ENCODE data around the gene PTPRD.

Gene PTPRD

GRCh38 chr9:10268531-10269485, 344.0 kb downstream of the PTPRD start:
- DNase-seq (ENCODE audit: low read depth) = peak; percentile 59

- DNase-seq (ENCODE audit: low read depth) = peak; percentile 97
Observed at GRCh38 chr9:10265153-10265631, 347.6 kb downstream of the PTPRD start.

DNA sequence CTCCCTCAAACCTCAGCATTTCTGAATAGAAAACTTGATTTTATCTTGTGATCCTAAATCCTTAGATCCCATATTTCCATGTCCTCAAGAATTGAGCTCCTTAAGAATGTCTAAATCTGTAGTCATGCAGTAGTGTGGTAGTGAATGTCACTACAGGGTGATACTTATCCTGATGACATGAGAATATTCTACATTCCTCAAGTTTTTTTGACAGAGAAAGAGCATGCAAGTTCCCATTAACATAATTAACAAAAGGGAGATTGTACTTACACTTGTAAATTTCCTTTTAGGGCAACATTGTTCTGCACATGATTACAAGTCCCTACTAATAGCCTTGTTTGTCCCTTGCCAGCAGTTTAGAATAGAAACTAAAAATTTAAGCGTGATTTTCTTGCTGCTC, 352.3 kb downstream of the PTPRD start:
- DNase-seq (ENCODE audit: low read depth) = no peak

DNA sequence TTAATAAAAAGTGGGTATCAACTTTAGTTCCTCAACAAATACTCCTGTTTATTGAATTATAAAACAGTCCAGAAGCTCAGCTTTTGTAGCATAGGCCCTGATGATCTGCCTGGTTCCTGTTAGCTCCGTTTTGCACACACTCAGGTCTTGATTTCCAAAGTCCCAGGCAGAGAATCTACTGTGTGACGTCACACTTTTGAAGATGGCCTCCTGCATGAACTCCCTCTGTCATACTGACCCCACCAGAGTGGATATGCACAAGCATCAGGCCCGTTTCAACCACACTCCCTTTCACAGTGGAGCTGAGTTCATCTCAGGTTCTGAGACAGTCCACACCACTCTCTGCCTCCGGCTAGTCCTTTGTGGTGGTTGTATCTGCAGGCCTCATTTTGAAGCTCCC, 353.1 kb downstream of the PTPRD start:
- DNase-seq (ENCODE audit: low read depth) = no peak

DNA sequence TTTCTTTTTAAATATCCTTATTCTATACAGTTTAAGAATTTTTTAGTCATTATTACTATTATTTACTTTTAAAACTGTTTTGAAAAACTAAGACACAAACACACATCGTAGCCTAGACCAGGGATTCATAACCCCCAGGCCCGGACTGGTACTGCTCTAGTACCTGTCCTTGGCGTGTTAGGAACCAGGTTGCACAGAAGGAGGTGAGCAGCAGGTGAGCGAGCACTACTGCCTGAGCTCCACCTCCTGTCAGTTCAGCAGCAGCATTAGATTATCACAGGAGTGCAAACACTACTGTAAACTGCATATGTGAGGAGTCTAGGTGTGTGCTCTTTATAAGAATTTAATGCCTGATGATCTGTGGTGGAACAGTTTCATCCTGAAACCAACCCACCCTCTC, 357.0 kb downstream of the PTPRD start:
- no peak for DNase-seq (ENCODE audit: low read depth)

DNA sequence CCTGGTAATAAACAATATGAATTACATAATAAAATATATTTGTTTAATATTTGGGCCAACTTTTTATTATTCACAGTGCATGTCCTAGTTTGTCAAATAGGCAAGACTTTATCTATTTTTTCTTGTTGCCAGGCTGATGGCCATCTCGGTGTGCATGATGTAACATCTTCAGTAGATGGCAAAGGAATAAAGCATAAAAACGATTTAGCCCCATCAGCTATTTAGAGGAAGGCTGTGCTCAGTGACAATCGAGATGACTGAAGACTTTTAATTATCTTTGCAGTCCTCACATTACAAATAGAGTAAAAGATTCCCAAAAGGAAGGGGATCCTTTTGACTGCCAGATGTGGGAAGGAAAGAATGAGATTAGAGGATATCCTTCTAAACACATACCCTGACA, 358.5 kb downstream of the PTPRD start:
- DNase-seq (ENCODE audit: low read depth) = no peak

GRCh38 chr9:10253341-10253740, 359.5 kb downstream of the PTPRD start:
- no peak for DNase-seq (ENCODE audit: low read depth)

DNA sequence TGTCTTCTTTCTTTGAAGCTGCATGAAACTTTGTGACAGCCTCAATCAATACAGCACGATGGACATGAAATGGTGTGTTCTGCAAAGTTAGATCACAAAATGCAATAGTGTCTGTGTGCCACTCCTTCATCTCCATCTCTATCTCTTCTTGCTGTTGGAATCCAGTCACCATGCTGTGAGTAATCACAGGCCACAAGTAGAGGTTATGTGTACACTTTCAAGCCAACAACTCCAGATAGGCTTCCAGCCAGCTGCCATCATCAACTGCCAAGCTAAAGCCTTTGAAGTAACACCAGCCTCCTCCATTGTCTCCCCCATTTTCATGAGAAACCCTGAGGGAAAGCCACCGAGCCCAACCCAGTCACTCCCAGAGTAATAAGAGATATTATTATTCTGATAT, 360.6 kb downstream of the PTPRD start:
- peak; percentile 89 for DNase-seq (ENCODE audit: low read depth)

- peak; percentile 98 for DNase-seq (ENCODE audit: low read depth)
Observed at GRCh38 chr9:10251490-10251889, 361.3 kb downstream of the PTPRD start.

DNA sequence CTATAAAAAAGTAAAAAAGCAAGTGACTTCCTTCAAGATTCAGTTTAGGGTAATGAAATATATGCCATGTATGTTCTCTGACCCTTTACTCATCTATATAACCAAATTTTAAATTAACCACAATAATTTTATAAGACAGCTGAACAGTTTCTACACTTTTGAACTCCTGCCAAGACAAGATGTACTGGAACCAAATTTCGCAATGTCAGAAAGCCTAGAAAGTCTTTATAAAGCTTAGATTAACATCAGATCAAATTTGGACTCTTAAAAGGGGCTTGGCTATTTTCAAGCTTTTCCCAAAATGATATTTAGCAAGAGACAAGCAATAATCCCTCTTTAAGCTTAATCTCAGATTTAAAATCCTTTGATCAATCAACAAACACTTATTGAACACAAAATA, 362.6 kb downstream of the PTPRD start:
- DNase-seq (ENCODE audit: low read depth) = peak; percentile 73

DNA sequence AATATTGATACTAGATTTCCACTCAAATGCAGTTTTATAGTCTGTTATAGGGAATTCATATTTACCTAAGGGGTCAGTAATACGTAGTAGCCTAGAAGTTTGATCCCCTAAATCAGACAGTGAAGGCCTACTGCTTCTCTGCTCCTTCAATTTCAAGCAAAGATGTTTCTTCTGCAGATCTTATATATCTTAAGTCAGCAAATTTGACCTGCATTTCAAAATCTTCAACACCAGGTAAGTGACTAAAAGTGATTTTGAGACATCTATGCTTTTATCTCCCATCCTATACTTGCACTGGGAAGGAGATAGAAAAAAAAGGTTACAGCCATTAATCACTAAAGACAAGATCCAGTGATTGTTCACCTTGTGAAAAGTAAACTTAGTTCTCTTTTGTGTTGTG, 363.9 kb downstream of the PTPRD start:
- DNase-seq (ENCODE audit: low read depth) = no peak

GRCh38 chr9:10242255-10242654, 370.5 kb downstream of the PTPRD start:
- no peak for DNase-seq (ENCODE audit: low read depth)

DNA sequence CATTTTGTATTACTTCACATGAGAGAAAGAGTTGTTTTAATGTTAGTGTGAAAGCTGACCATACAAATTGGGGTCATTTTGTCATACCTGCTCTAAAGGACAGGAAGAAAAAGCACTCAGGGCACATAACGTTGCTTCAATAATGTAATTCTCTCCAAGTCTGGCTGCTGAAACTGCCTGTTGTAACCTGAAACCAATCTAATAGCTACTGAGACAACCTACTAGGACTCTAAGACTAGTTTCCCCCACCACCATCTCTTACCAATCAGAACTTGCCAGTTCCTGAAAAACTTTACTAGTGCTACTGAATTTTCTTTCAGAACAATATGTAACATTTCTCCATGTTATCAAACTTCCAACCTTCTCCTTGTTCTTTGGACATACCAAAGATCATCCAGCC, 374.7 kb downstream of the PTPRD start:
- no peak for DNase-seq (ENCODE audit: low read depth)

GRCh38 chr9:10237584-10237983, 375.2 kb downstream of the PTPRD start:
- no peak for DNase-seq (ENCODE audit: low read depth)

DNA sequence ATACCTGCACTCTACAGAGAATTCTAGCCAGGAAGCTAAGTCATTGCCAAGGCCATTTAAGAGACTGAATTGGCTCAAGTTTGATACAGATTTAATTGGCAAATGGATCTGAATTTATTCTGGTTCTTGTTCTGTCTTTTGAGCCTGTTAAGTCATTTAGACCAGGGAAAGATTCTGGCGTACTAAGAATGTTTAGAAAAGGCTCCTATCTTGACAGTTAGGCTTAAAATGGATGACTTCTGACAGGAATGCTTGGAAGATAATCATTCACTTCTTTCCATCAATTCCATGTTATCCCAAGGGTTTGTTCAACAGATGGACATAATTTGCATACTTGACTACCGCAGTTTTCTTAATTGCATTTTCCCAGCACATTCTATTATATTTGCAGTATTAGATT, 376.6 kb downstream of the PTPRD start:
- no peak for DNase-seq (ENCODE audit: low read depth)

DNA sequence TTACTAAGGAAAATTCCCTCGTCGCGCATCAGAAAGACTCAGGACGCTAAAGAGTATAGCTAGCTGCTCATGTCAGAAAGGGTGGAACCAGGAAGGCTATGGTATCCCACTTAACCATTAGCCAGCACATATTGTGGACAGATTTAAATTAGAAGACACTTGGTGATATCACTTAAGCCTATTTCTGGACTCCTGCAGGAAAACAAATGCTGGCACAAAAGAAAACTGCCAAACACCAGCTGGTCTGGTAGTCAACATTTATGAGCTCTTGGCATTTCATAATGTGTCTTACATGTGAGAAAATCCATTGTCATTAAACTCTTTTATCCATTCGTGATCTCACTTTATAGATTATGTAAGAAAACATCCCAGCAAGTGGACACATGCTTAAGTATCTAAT, 377.4 kb downstream of the PTPRD start:
- no peak for DNase-seq (ENCODE audit: low read depth)

DNA sequence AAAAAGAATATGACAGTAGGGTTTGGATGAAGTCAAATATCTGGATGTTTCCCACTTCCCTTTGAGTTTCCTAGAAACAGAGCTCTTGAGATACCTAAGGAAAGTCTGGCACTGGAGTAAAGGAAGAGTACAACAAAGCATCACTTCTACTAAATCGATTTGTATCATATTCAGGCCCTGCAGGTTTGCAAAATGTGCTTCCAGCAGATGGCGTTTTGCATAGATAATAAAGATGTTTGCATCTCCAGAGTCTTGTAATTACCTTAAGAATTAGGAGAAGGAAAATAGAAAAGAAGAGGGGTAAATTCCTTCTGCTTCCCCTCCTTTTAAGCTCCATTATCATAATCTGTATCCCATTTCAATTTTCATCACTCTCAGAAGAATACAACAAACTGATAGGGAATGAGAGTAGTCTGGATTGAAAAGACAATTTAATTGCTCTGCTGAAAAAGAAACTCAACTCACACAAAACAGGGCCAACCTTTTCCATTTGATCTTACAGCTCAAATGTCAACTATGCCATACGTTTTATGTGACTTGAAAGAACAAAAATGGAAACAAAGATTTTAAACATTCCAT, 380.4 kb downstream of the PTPRD start:
- peak; percentile 31 for DNase-seq (ENCODE audit: low read depth)

- DNase-seq (ENCODE audit: low read depth) = no peak
Observed at GRCh38 chr9:10230512-10230911, 382.3 kb downstream of the PTPRD start.

DNA sequence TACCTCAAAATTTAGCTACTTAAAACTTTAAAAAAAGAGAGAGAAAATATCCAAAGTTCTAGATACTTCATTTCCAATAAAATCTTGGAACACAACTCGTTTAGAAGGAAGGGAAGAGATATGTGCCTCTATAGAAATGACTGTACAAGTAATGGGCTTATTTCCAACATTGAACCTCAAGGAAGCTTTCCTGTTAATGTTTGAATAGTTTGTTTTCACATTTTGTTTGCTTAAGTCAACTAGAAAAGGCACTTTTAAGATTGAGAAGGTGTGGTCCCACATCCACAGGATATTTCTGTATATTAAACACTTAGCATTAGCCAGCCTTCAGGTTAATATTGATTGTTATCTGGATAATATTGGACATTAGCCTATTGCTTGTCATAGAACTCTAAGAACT, 384.7 kb downstream of the PTPRD start:
- no peak for DNase-seq (ENCODE audit: low read depth)

DNA sequence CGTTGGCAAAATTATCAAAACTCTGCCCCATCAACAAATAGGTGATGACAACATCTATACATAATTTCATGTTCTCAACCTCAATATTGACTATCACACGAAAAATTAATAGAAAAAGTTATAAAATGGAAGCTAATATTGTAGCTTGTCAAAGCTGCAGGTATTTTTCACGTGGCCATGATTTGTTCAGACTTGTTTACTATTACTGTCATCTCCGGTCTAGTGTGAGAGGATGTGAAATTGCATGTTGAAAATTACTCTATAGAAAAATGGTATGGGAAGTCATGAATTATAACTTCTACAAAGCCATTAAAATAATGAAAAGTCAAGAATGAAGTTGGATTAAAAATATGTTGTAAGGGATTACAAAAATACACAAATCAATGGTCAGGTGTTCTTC, 385.8 kb downstream of the PTPRD start:
- DNase-seq (ENCODE audit: low read depth) = no peak

- peak; percentile 9 for DNase-seq (ENCODE audit: low read depth)
Observed at GRCh38 chr9:10212702-10213101, 400.1 kb downstream of the PTPRD start.

GRCh38 chr9:10208691-10209069, 404.1 kb downstream of the PTPRD start:
- no peak for DNase-seq (ENCODE audit: low read depth)

GRCh38 chr9:10204276-10204675, 408.5 kb downstream of the PTPRD start:
- no peak for DNase-seq (ENCODE audit: low read depth)

- DNase-seq (ENCODE audit: low read depth) = no peak
Observed at GRCh38 chr9:10173561-10173960, 439.2 kb downstream of the PTPRD start.
